ENCODE measurements around the gene NRARP. TPM values are rescaled to one million over a fixed set of nuclear protein-coding genes. Genes with fewer than 3 reads are reported as not detected.

NRARP gene
- total RNA-seq, 2 donors from 2014 or later = 5.6 to 9.0 TPM

DNA sequence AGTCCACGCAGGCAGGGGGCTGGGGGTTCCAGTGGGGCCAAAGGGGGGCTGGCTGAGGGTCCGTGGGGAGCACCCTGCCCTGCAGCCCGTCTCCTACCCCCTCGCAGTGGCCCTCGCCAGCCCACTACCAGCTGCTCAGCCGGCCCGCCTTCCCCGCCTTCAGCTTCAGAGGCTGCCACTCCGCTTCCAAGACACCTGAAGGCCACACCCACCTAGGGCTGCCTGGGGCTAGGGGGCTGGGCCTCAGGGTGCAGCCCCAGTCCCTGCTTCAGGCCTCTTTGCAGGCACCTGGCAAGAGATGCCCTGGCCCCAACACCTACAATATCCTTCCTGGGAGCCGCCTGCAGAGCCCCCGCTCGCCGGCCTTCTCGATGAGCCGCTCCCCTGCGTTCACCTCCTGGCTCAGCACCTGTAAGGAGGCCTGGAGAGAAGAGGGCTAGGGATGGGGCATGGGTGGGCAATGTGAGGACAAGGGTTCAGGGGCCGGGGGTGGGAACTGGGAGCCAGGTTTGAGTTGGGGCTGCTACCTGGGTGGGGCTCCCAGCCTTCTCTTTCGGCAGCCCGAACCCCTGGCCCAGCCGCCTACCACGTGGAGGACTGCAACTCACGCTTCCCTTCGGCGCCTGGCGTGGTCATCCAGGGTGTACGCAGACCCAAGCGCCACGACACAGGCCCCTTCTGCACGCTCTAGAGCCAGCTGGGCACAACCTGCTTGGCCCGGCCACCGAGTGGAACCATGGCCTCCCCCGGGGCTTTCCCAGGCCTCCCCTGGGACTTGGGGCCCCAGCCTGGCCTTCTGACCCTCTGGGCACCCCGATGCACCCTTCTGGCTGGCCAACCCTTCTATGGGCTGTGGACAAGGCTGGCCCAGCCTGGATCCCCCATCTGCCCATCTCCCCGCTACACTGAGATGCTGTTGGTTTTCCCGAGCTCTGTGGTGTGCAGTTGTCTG, 49.2 kb downstream of the NRARP start:
- intact Hi-C loops (cut with DNase I) = no loop called here
- DNase-seq (ENCODE audit: low spot score) = no peak

GRCh38 chr9:137251490-137252268, 50.4 kb downstream of the NRARP start:
- DNase-seq (ENCODE audit: low spot score) = no peak
- intact Hi-C loops (cut with DNase I) = no loop called here

DNA sequence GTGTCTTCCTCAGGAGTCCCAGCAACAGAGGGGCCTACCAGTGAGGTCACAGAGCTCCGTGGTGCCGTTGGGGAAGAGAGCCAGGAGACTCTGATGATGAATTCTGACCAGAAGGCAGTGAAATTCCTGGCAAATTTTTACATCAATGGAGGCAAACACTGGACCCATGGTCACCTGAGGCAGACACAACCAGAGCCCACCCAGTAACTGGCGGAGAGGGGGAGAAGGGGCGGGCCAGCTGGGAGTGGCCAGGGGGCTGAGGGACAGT, 50.9 kb downstream of the NRARP start, which contains the start of gene STPG3:
Gene STPG3 (plus strand): TSS at position 93 of the 268 bp plus-strand sequence. CDS start 1 bp downstream, at position 94.
- DNase-seq (ENCODE audit: low spot score) = no peak
- intact Hi-C loops (cut with DNase I) = no loop called here

DNA sequence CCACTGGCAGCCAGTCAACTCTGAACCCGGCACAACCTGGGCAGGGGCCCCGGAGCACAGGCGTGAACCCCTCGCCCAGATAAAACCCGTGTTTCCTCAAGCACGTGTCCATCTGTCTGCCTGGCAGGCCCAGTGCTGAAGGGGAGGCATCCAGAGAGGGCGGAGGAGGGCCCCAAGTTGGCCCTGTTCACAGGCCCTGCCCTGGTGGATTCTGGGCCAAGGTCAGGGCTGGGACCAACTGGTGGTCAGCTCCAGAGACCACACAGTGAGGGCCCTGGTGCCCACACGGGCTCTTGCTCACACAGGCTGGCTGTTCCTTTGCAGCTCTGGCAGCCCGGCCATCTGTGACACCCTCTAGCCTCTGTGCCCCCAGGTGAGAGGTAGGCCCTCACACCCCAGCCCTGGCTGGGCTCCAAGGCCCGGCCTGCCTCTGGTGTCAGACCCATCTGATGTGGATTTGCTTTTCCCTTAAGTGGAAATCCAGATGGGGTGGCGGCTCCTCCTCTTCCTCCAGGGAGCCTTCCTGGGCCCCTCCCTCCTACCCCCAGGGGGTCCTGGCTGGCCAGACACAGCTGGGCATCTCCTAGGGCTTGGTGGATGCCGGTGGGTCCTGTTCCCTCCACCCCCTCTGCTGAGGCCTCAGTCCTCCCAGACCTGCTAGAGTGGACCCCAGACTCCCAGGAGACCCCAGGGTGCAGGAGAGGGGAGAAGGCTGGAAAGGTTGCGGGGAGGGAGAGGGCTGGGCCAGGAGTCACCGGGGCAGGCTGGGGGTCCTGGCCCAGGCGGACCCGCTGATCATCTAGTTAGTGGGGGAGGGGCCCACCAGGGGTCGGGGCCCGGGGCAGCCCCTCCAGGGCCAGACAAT, 51.5 kb downstream of the NRARP start:
- intact Hi-C loops (cut with DNase I) = no loop called here
- no peak for DNase-seq (ENCODE audit: low spot score)

Other genes starting within 250 kb of the NRARP start
- gene ENTPD2, start 248.2 kb downstream of the NRARP start, total RNA-seq = 1 to 10 TPM in 1 of 2 donors, under 1 TPM in 1; 0.48 to 1.2 TPM
- gene SAPCD2, start 231.7 kb downstream of the NRARP start, total RNA-seq = under 1 TPM; 0.33 to 0.42 TPM
- 10 to 100 TPM; 15.2 to 20.5 TPM for gene UAP1L1, start 224.8 kb downstream of the NRARP start, total RNA-seq
- 10 to 100 TPM; 32.0 to 44.3 TPM for gene MAN1B1, start 215.3 kb downstream of the NRARP start, total RNA-seq
- gene DPP7, start 187.5 kb downstream of the NRARP start, total RNA-seq = 100 to 1,000 TPM; 108 to 128 TPM
- gene GRIN1, start 163.1 kb downstream of the NRARP start, total RNA-seq = not detected
- not detected for gene LRRC26, start 132.2 kb downstream of the NRARP start, total RNA-seq
- not detected for gene TMEM210, start 130.2 kb downstream of the NRARP start, total RNA-seq
- 10 to 100 TPM; 39.1 to 42.3 TPM for gene ANAPC2, start 113.7 kb downstream of the NRARP start, total RNA-seq
- gene SSNA1, start 113.6 kb downstream of the NRARP start, total RNA-seq = 10 to 100 TPM; 40.4 to 44.6 TPM
- gene TPRN, start 101.5 kb downstream of the NRARP start, total RNA-seq = 1 to 10 TPM; 4.2 to 8.8 TPM
- gene TMEM203, start 96.6 kb downstream of the NRARP start, total RNA-seq = 10 to 100 TPM; 24.8 to 25.2 TPM
- 1 to 10 TPM; 6.7 to 8.1 TPM for gene NDOR1, start 96.6 kb downstream of the NRARP start, total RNA-seq
- gene RNF208, start 80.0 kb downstream of the NRARP start, total RNA-seq = 1 to 10 TPM; 2.3 to 2.7 TPM
- under 1 TPM in 1 of 2 donors, not detected in 1; 0.32 TPM for gene CYSRT1, start 77.1 kb downstream of the NRARP start, total RNA-seq
- not detected for gene RNF224, start 74.8 kb downstream of the NRARP start, total RNA-seq
- gene SLC34A3, start 71.4 kb downstream of the NRARP start, total RNA-seq = not detected
- gene TUBB4B, start 61.0 kb downstream of the NRARP start, total RNA-seq = 100 to 1,000 TPM; 178 to 185 TPM
- not detected for gene STPG3, start 51.0 kb downstream of the NRARP start, total RNA-seq
- 10 to 100 TPM; 33.3 to 36.7 TPM for gene NELFB, start 46.9 kb downstream of the NRARP start, total RNA-seq
- gene TOR4A, start 24.5 kb downstream of the NRARP start, total RNA-seq = 1 to 10 TPM; 5.3 to 7.0 TPM
- gene EXD3, start 120.9 kb upstream of the NRARP start, total RNA-seq = 10 to 100 TPM; 13.9 to 14.6 TPM
- gene NOXA1, start 121.1 kb upstream of the NRARP start, total RNA-seq = 1 to 10 TPM; 2.0 to 2.7 TPM
- gene ENTPD8, start 139.1 kb upstream of the NRARP start, total RNA-seq = not detected
- gene NSMF, start 157.1 kb upstream of the NRARP start, total RNA-seq = 10 to 100 TPM; 47.6 to 55.5 TPM
- 1 to 10 TPM; 3.2 to 4.6 TPM for gene PNPLA7, start 248.1 kb upstream of the NRARP start, total RNA-seq
- 10 to 100 TPM; 24.4 to 27.3 TPM for gene MRPL41, start 249.6 kb upstream of the NRARP start, total RNA-seq

Data from posterior vena cava (tissue), 2 donors.